DMS53 treated with DMSO at 0.1 percent for 48 hours (cell line): Measurements from ENCODE around the gene CPED1.

ENCODE experiments used
- DNase-seq: peaks from one replicate; lab custom pipeline; 2025; ENCODE audit not compliant: unreplicated experiment; lab: John Stamatoyannopoulos, UW

Gene CPED1

GRCh38 chr7:120988591-120989256 is at the start of gene CPED1:
TSS of gene CPED1 (plus strand) at chr7:120988711. CDS start at chr7:120989622, 911 bp downstream.
- peak; percentile 59 for DNase-seq

- DNase-seq = no peak
Measured at GRCh38 chr7:120939345-120939744, 49.2 kb upstream of the CPED1 start.

DNA sequence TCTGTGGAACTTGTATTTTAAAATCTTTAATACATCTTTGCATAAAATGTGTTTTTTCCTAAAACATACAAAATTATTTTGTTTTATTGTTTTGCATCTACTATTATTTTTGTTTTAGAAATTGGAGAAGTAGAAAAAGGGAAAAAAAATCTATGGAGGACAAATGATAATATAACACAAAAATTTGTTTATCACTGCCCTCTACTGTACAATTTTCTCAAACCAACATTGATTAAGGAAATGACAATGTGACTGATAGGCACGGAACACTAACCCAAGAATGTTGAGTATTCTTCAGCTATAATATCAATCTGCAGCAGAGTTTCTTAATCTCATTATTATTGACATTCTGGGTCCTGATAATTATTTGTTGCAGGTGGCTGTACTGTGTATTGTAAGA is 47.4 kb upstream of the CPED1 start:
- peak; percentile 52 for DNase-seq

GRCh38 chr7:120941856-120942255 is 46.7 kb upstream of the CPED1 start:
- no peak for DNase-seq

GRCh38 chr7:120942861-120943260 is 45.6 kb upstream of the CPED1 start:
- no peak for DNase-seq

GRCh38 chr7:120944826-120945562 is 43.5 kb upstream of the CPED1 start:
- DNase-seq = no peak

DNA sequence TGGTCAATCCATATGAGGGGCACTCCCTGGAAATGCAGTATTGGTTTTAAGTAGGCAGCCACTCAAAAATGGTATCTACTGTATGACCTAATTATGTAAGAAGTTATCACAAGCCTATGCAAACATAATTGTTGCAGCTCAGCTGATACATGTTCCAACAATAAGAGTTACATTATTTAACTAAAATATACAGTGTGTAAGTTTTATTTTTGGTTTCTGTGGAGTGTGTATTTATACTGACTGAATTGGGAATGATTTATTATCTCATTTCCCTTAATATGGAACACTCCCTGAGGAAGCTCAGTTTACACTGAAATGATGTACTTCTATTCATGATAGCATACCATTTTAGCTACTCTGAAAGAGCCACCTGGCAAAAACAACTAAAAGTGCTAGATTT is 40.5 kb upstream of the CPED1 start:
- no peak for DNase-seq

DNA sequence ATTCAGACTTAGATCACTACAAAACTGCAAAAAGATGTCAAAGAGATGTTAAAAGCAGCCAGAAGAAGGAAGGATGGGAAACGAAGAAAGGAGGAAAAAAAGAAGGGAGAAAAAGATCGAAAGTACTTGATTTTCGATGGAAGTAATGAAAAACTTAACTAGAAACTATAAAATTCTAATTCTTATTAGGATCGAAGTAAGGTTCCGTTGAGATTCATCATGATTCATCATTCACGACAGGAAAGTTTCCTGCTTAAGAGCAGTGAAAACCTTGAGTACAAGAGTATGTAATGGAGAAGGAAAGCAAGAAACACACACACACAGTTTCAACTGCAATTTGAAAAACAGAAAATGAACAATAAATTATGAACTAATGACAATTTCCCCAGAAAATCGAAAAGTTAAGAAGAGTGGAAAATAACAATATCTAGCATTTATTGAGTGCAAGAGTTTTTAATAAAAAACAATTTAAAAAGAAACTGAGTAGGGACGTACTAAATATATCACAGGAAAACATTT is 39.1 kb upstream of the CPED1 start:
- no peak for DNase-seq

GRCh38 chr7:120949998-120950538 is 38.4 kb upstream of the CPED1 start:
- no peak for DNase-seq

DNA sequence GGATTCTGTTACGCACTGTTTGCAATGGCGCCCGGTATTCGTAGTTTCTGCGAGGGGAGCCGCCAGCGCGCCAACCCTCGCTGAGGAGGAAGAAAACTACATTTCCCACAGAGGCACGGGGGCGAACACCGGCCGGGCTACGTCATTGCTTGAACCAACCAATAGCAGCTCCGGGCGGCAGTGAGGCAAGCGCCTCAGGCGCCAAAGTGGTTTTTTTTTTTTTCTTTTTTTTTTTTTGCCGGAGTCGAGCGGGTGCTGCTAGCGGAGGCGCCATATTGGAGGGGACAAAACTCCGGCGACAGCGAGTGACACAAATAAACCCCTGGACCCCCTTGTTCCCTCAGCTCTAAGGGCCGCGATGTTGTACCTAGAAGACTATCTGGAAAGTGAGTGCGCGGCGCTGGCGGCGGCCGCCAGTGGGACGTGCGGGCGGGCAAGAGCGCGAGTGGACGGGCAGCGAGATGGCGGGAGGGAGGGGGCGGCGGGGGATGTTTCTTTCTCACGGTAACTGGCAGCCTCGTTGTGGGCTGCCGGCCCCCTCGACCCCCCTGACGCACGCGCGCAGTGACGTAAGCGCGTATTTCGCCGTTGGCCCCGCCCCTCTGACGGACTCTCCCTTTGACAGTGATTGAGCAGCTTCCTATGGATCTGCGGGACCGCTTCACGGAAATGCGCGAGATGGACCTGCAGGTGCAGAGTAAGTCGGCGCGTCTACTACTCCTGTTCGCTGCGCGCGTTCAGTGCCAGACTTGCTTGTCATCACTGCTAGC is 37.8 kb upstream of the CPED1 start, which contains the start of gene ING3:
Gene ING3 (plus strand): TSS at position 239 of the 770 bp plus-strand sequence. CDS start 120 bp downstream, at position 359.
- peak; percentile 99 for DNase-seq

- no peak for DNase-seq
Measured at GRCh38 chr7:120951309-120951699, 37.2 kb upstream of the CPED1 start.

DNA sequence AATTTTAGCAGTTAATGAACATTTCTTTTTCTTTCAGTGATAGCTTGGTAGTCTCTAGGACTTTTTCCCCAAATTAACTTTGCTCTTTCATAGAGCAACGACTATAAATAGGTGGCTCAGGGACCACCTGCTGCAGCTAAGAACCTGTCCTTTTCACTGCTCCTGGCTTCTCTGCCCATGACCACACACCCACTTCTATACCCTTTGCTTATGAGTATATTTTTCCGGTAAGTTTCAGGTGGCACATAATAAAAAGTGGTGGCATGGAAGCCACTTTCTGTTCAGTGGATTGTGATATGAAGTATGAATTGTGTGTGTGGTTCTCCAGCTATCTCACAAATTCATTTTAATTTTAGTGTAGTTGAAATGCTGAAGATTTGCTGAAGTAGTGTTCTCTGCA is 36.7 kb upstream of the CPED1 start:
- no peak for DNase-seq

DNA sequence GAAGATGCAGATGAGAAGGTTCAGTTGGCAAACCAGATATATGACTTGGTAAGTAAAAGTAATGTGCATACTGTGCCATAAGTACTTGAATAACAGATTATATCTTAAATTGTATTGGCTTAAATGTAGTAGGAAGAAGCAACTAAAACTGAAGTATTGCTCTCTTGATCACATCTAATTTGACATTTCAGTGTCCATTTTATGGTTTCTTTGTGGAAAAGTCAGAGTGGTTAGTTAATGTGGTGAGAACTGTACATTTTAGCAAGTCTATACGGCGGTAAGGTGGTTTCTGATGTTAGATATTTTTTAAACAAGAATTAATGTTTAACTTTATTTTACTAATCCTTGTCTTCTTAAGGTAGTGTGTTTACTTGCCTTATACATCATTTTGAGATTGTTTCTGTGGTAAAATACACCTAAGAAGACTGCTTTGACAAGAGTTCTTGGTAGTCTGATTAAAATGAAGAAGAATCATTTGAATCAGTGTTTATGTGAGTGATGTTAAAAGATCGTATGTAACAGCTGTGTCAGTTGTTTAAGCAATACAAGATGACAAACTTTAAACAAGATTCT is 32.8 kb upstream of the CPED1 start:
- no peak for DNase-seq

- DNase-seq = no peak
Measured at GRCh38 chr7:120959929-120960484, 28.5 kb upstream of the CPED1 start.

DNA sequence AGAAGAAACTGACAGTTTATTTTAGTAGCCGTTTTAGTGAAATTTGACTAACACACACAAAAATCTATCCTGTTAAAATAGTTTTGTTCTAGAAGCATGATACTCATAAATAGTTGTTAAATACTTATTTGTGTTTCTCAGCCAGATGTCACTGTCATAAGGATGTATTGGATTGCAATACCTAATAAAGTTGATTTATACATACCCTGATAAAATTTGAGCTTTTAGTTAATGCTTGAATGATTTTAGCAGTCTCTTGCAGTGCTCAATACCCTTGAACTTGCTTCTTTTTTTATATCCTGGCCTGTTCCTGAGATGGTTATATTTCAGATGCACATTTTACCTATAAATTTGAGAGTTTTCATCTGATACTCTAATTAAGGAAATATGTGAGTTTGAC is 27.8 kb upstream of the CPED1 start:
- DNase-seq = no peak

GRCh38 chr7:120961638-120962173 is 26.8 kb upstream of the CPED1 start:
- no peak for DNase-seq

- no peak for DNase-seq
Measured at GRCh38 chr7:120964088-120964487, 24.4 kb upstream of the CPED1 start.

DNA sequence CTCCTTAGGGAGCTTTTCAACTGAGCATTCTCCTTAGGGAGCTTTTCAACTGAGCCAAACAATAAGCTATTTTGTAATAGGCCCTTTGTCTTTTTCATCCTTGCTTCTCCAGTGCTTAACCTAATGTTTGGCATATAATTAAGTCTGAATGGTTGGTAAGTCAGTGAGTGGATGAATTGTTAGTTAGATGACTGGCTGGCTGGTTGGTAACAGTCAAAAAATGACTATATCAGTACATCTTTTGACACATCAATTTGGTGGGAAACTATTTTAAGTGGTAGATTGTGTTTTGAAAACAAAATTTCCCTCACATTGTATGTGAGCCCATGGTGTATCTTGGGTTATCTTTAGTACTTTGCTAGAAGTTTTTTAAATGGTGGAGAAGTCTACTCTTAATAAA is 21.6 kb upstream of the CPED1 start:
- no peak for DNase-seq

GRCh38 chr7:120973849-120974248 is 14.7 kb upstream of the CPED1 start:
- DNase-seq = no peak

DNA sequence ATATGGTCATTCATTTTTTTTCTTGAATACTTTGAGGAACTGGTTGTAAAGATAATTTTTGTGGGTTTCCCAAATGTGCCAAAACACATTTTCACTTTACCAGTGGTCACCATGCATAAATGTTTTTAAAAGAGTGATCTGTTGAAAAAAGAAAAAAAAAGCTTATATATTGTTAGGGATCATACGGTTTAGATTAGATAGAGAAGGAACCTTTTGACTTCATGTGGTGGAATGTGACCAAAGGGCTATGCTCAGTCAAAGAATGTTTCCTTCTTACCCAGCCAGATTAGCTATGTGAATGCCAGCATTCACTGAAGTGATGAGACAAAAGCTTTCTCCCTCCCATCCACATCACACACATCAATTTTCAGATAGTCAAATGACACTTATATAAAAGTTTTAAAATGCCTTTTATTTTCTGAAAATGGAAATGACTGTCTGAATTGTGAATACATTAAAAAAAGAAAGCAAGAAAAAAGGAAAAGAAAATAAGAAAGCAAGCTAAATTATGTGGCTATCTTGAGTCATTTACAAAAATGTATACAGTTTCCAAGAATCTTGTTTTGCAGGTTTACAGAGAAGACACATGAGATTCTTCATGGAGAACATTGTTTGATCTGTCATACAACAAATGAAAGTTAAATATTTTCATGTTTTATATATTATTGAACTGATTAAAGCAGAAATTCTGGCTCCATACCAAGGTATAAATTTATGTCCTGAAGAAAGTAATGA is 8.6 kb upstream of the CPED1 start:
- DNase-seq = no peak
